ENCODE results near the gene RFT1. TPM values are rescaled to one million over a fixed set of nuclear protein-coding genes. Genes with fewer than 3 reads are reported as not detected.

RFT1 gene
- total RNA-seq, 1 donor from 2014 or later: 10.5 TPM

DNA sequence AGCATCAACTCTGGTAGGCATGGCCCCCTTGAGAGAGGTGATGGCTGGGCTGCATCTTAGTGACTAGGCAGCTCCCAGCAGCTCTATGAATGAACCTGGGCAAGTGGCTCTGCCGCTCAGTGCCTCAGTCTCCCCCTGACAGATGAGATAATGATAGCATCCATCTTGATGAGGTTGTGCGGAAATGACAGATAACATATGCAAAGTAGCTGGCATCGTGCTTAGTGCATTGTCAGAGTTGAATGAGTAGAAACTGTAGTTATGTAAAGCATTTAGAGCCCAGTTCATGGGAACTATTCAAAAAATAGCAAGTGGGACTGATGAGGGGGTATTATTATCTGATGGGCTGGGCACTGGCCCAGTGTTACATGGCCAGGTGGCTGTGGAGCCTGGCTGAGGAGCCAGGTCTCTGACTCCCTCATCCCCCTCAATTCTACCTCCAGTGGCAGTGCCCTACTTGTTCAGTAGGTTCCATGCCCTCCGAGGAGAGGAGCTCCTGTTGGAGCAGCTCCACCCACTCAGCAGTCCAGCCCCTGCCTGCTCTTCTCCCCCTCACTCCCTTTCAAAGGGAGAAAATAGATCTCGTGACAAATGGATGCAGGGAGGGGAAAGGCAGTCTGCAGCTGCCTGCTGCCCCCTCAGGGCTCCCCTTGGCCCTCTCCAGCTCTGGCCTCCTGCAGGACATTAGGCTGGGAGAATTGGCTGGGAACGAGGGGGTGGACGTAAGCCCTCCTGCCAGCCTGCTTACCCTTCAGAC lies 37.4 kb upstream of the RFT1 start:
- Mint-ChIP-seq H3K27ac (ENCODE audit: unreplicated experiment) (peak overlapping the region; percentile 52), H3K4me3 (ENCODE audit: unreplicated experiment) (no peak overlapping the region), H3K36me3 (ENCODE audit: unreplicated experiment) (no peaks in the 10 kb centered on the region), H3K4me1 (ENCODE audit: low read depth, unreplicated experiment) (peaks cover 19% of the 10 kb centered on the region), H3K9me3 (ENCODE audit: unreplicated experiment) (peaks cover 5% of the 10 kb centered on the region), H3K27me3 (ENCODE audit: unreplicated experiment) (peaks cover 7% of the 10 kb centered on the region)
- no peak for DNase-seq
- TF ChIP-seq CTCF (IDR thresholded peaks at IDR 0.05; ENCODE audit: partially characterized antibody, unreplicated experiment): no peak

GRCh38 chr3:53166781-53167291 lies 36.6 kb upstream of the RFT1 start:
- Mint-ChIP-seq H3K4me1 (ENCODE audit: low read depth, unreplicated experiment) (peaks cover 23% of the 10 kb centered on the region), H3K27ac (ENCODE audit: unreplicated experiment) (no peak overlapping the region), H3K27me3 (ENCODE audit: unreplicated experiment) (peaks cover 10% of the 10 kb centered on the region), H3K4me3 (ENCODE audit: unreplicated experiment) (no peak overlapping the region), H3K36me3 (ENCODE audit: unreplicated experiment) (no peaks in the 10 kb centered on the region), H3K9me3 (ENCODE audit: unreplicated experiment) (peaks cover 8% of the 10 kb centered on the region)
- no peak for TF ChIP-seq CTCF (IDR thresholded peaks at IDR 0.05; ENCODE audit: partially characterized antibody, unreplicated experiment)
- no peak for DNase-seq

- TF ChIP-seq CTCF (IDR thresholded peaks at IDR 0.05; ENCODE audit: partially characterized antibody, unreplicated experiment): no peak
- H3K36me3 Mint-ChIP-seq (ENCODE audit: unreplicated experiment): no peaks in the 10 kb centered on the region
- peaks cover 8% of the 10 kb centered on the region for H3K9me3 Mint-ChIP-seq (ENCODE audit: unreplicated experiment)
- no peak for DNase-seq
- no peak overlapping the region for H3K27ac Mint-ChIP-seq (ENCODE audit: unreplicated experiment)
- no peak overlapping the region for H3K4me3 Mint-ChIP-seq (ENCODE audit: unreplicated experiment)
- H3K4me1 Mint-ChIP-seq (ENCODE audit: low read depth, unreplicated experiment): peaks cover 19% of the 10 kb centered on the region
- H3K27me3 Mint-ChIP-seq (ENCODE audit: unreplicated experiment): peaks cover 10% of the 10 kb centered on the region
These were observed 36.0 kb upstream of the RFT1 start for GRCh38 chr3:53166206-53166605.

- Mint-ChIP-seq H3K9me3 (ENCODE audit: unreplicated experiment) (peaks cover 11% of the 10 kb centered on the region), H3K27ac (ENCODE audit: unreplicated experiment) (no peak overlapping the region), H3K4me1 (ENCODE audit: low read depth, unreplicated experiment) (peaks cover 17% of the 10 kb centered on the region), H3K27me3 (ENCODE audit: unreplicated experiment) (peaks cover 14% of the 10 kb centered on the region), H3K4me3 (ENCODE audit: unreplicated experiment) (no peak overlapping the region), H3K36me3 (ENCODE audit: unreplicated experiment) (no peaks in the 10 kb centered on the region)
- DNase-seq: no peak
- TF ChIP-seq CTCF (IDR thresholded peaks at IDR 0.05; ENCODE audit: partially characterized antibody, unreplicated experiment): no peak
These were observed 34.7 kb upstream of the RFT1 start for GRCh38 chr3:53164911-53165310.
